Measurements from ENCODE around the gene CCDC85C.

DNA sequence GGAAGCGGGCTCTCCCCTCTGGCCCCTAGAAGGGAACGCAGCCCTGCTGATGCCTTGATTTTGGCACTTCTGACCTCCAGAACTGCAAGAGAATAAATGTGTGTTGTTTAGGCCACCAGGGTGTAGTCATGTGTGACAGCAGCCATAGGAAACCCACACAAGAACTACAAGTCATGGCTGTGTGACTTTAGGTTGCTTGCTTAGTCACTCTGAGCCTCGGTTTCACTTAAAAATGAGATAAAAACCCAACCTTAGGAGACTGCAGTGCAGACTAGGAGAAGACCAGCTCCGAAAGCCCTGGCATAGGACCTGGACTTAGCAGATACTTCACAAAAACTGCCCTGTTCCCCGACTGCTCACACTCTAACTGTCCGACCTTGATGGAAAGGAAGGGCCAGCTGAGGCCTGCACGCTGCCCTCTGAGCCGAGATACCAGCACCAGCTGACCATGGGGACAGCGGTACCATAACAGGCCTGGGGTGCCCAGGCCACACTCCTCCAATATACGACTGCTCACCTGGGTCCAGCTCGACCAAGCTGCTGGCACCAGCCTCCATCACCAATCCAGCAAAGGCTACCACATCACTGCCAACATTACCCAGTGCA is 53.5 kb downstream of the CCDC85C start:
- TF ChIP-seq, protein P1, sequence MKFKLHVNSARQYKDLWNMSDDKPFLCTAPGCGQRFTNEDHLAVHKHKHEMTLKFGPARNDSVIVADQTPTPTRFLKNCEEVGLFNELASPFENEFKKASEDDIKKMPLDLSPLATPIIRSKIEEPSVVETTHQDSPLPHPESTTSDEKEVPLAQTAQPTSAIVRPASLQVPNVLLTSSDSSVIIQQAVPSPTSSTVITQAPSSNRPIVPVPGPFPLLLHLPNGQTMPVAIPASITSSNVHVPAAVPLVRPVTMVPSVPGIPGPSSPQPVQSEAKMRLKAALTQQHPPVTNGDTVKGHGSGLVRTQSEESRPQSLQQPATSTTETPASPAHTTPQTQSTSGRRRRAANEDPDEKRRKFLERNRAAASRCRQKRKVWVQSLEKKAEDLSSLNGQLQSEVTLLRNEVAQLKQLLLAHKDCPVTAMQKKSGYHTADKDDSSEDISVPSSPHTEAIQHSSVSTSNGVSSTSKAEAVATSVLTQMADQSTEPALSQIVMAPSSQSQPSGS (CRISPR knock-in tag; IDR thresholded peaks at IDR 0.05; ENCODE audit: borderline replicate concordance, low read depth), result no peak
- TF ChIP-seq NFYB (CRISPR knock-in tag; conservative IDR thresholded peaks at IDR 0.05; ENCODE audit: low read depth), result no peak
